Measurements from ENCODE around the gene OPN1SW. TPM values are rescaled to one million over a fixed set of nuclear protein-coding genes. Genes with fewer than 3 reads are reported as not detected.

OPN1SW gene
- polyA plus RNA-seq, 3 donors, result 1.2 to 1.8 (median 1.3) TPM

GRCh38 chr7:128737867-128738385 is 37.7 kb downstream of the OPN1SW start:
- no peak for DNase-seq (ENCODE audit: low read depth in 3 of 3, low spot score in 2 of 3)

GRCh38 chr7:128737441-128737840 is 38.2 kb downstream of the OPN1SW start:
- DNase-seq (ENCODE audit: low read depth in 3 of 3, low spot score in 2 of 3), result no peak

- DNase-seq (ENCODE audit: low read depth in 3 of 3, low spot score in 2 of 3), result no peak
Observed at GRCh38 chr7:128735436-128735835, 40.2 kb downstream of the OPN1SW start.

GRCh38 chr7:128734890-128735289 is 40.7 kb downstream of the OPN1SW start:
- no peak for DNase-seq (ENCODE audit: low read depth in 3 of 3, low spot score in 2 of 3)

- no peak for DNase-seq (ENCODE audit: low read depth in 3 of 3, low spot score in 2 of 3)
Observed at GRCh38 chr7:128733278-128733645, 42.3 kb downstream of the OPN1SW start.

- no peak for DNase-seq (ENCODE audit: low read depth in 3 of 3, low spot score in 2 of 3)
Observed at GRCh38 chr7:128732521-128733277, 42.9 kb downstream of the OPN1SW start.

- no peak for DNase-seq (ENCODE audit: low read depth in 3 of 3, low spot score in 2 of 3)
Observed at GRCh38 chr7:128731184-128731583, 44.4 kb downstream of the OPN1SW start.

- no peak for DNase-seq (ENCODE audit: low read depth in 3 of 3, low spot score in 2 of 3)
Observed at GRCh38 chr7:128729494-128729893, 46.1 kb downstream of the OPN1SW start.

- DNase-seq (ENCODE audit: low read depth in 3 of 3, low spot score in 2 of 3), result no peak
Observed at GRCh38 chr7:128728598-128728997, 47.0 kb downstream of the OPN1SW start.

- DNase-seq (ENCODE audit: low read depth in 3 of 3, low spot score in 2 of 3), result no peak
Observed at GRCh38 chr7:128727239-128727638, 48.4 kb downstream of the OPN1SW start.

GRCh38 chr7:128726737-128727072 is 48.9 kb downstream of the OPN1SW start:
- no peak for DNase-seq (ENCODE audit: low read depth in 3 of 3, low spot score in 2 of 3)

- no peak for DNase-seq (ENCODE audit: low read depth in 3 of 3, low spot score in 2 of 3)
Observed at GRCh38 chr7:128726059-128726736, 49.4 kb downstream of the OPN1SW start.

GRCh38 chr7:128725531-128725930 is 50.1 kb downstream of the OPN1SW start:
- no peak for DNase-seq (ENCODE audit: low read depth in 3 of 3, low spot score in 2 of 3)

GRCh38 chr7:128724743-128725142 is 50.9 kb downstream of the OPN1SW start:
- no peak for DNase-seq (ENCODE audit: low read depth in 3 of 3, low spot score in 2 of 3)

Other genes starting within 250 kb of the OPN1SW start
- 1 to 10 TPM in 1 of 3 donors, under 1 TPM in 2; 0.62 to 1.4 (median 0.82) TPM for gene GARIN1A, start 103.5 kb downstream of the OPN1SW start, polyA plus RNA-seq (ENCODE audit: insufficient read length in 3 of 3)
- gene CALU, start 36.4 kb downstream of the OPN1SW start, polyA plus RNA-seq (ENCODE audit: insufficient read length in 3 of 3), result 100 to 1,000 TPM; 207 to 221 (median 221) TPM
- gene CCDC136, start 16.2 kb upstream of the OPN1SW start, polyA plus RNA-seq (ENCODE audit: insufficient read length in 3 of 3), result 10 to 100 TPM; 10.3 to 12.7 (median 11.6) TPM
- gene FLNC, start 54.6 kb upstream of the OPN1SW start, polyA plus RNA-seq (ENCODE audit: insufficient read length in 3 of 3), result 10 to 100 TPM; 10.8 to 14.9 (median 10.9) TPM
- 100 to 1,000 TPM; 213 to 268 (median 215) TPM for gene ATP6V1F, start 87.1 kb upstream of the OPN1SW start, polyA plus RNA-seq (ENCODE audit: insufficient read length in 3 of 3)
- gene KCP, start 134.9 kb upstream of the OPN1SW start, polyA plus RNA-seq (ENCODE audit: insufficient read length in 3 of 3), result 10 to 100 TPM; 10.5 to 12.7 (median 12.1) TPM
- 1 to 10 TPM; 6.9 to 8.4 (median 7.2) TPM for gene IRF5, start 162.1 kb upstream of the OPN1SW start, polyA plus RNA-seq (ENCODE audit: insufficient read length in 3 of 3)

All from right renal cortex interstitium (tissue), 3 donors.